MCF 10A (cell line): ENCODE measurements around the gene BEX2. TPM values are rescaled to one million over a fixed set of nuclear protein-coding genes. Genes with fewer than 3 reads are reported as not detected.

Source experiments
- BruUV-seq: library from RNA; stranded (reverse); fragments of 400-500 nt; replicated peaks from 2 replicates; lab custom pipeline; 2021; lab: Mats Ljungman, UMichigan
- CTCF ChIA-PET: fragments of 300-600 bp; sonication (Branson Sonifier 250); formaldehyde crosslinking; extraction: SDS; loops from one replicate; lab custom pipeline; 2021; ENCODE audit warnings: antibody characterized with exemption, inconsistent platforms; lab: Yijun Ruan, JAX
- POLR2A ChIA-PET: fragments of 300-600, 350-650 bp; sonication (Branson Sonifier 250); formaldehyde crosslinking; extraction: SDS; loops from one replicate; lab custom pipeline; 2020; ENCODE audit warnings: antibody characterized with exemption, inconsistent platforms; lab: Yijun Ruan, JAX
- DNase-seq: peaks from one replicate; pipeline ENCODE4 v3.0.0-alpha.2; 2018; ENCODE audit not compliant: unreplicated experiment
- H3K27ac Mint-ChIP-seq: one replicate; pipeline ENCODE4 v1.8.0; 2022; ENCODE audit warnings: mild to moderate bottlenecking, low read depth, mixed read lengths; ENCODE audit not compliant: unreplicated experiment
- H3K27me3 Mint-ChIP-seq: one replicate; pipeline ENCODE4 v1.8.0; 2022; ENCODE audit warnings: mixed read lengths; ENCODE audit not compliant: insufficient read depth, unreplicated experiment
- H3K36me3 Mint-ChIP-seq: one replicate; pipeline ENCODE4 v1.8.0; 2022; ENCODE audit warnings: mild to moderate bottlenecking, moderate library complexity, mixed read lengths; ENCODE audit not compliant: insufficient read depth, unreplicated experiment
- H3K4me1 Mint-ChIP-seq: one replicate; pipeline ENCODE4 v1.8.0; 2022; ENCODE audit warnings: mixed read lengths; ENCODE audit not compliant: insufficient read depth, unreplicated experiment
- H3K4me3 Mint-ChIP-seq: one replicate; pipeline ENCODE4 v1.8.0; 2022; ENCODE audit warnings: mild to moderate bottlenecking, moderate library complexity, mixed read lengths; ENCODE audit not compliant: unreplicated experiment
- H3K9me3 Mint-ChIP-seq: one replicate; pipeline ENCODE4 v1.8.0; 2022; ENCODE audit warnings: mixed read lengths; ENCODE audit not compliant: unreplicated experiment
- CTCF ChIP-seq: fragments of 200-600 bp; IDR thresholded peaks from one replicate; pipeline ENCODE4 v1.8.0; 2022; ENCODE audit warnings: antibody characterized with exemption, mild to moderate bottlenecking; ENCODE audit not compliant: unreplicated experiment
- intact Hi-C: fragments of 100-400 bp; cut with micrococcal nuclease; formaldehyde crosslinking; loops from 2 replicates; pipeline ENCODE4 v1.14.1; 2022
- total RNA-seq: library from RNA; stranded (reverse); gene quantifications from 2 replicates; pipeline ENCODE4 v1.2.3, GENCODE V29; 2022

The BEX2 gene
- total RNA-seq, 1 experiment from 2014 or later: not detected

GRCh38 chrX:103293118-103293517 lies 17.7 kb downstream of the BEX2 start:
- no TSS peak for BruUV-seq
- no peak overlapping the region for H3K27ac Mint-ChIP-seq
- no peak for TF ChIP-seq CTCF
- intact Hi-C loops: no loop called here
- no peak for DNase-seq
- no peaks in the 10 kb centered on the region for H3K36me3 Mint-ChIP-seq
- no peaks in the 10 kb centered on the region for H3K9me3 Mint-ChIP-seq
- no peak overlapping the region for H3K4me3 Mint-ChIP-seq
- POLR2A ChIA-PET: no interaction called here
- peaks cover 34% of the 10 kb centered on the region for H3K27me3 Mint-ChIP-seq
- H3K4me1 Mint-ChIP-seq: no peaks in the 10 kb centered on the region
- CTCF ChIA-PET: interaction anchor here (0.9 kb wide), 1 partner anchor 197 kb away, joined by 3 read pairs; no protein-coding TSS in a partner anchor

GRCh38 chrX:103279624-103280023 lies 31.2 kb downstream of the BEX2 start:
- CTCF ChIA-PET: interaction anchor here (0.6 kb wide), 1 partner anchor 63 kb away, joined by 4 read pairs; no protein-coding TSS in a partner anchor

GRCh38 chrX:103276581-103277002 lies 34.2 kb downstream of the BEX2 start, which contains the start of gene TCEAL5:
Gene TCEAL5, minus strand, starts transcription at chrX:103276750. Its CDS starts 2,187 bp downstream, at chrX:103274563.
- peaks cover 97% of the 10 kb centered on the region for H3K27me3 Mint-ChIP-seq
- no peaks in the 10 kb centered on the region for H3K9me3 Mint-ChIP-seq
- BruUV-seq: no TSS peak
- no peak for TF ChIP-seq CTCF
- H3K4me3 Mint-ChIP-seq: no peak within 1 kb of the TSS
- DNase-seq: no peak
- ChIA-PET POLR2A (no interaction called here), CTCF (no interaction called here)
- H3K36me3 Mint-ChIP-seq: no peaks in the 10 kb centered on the region
- H3K27ac Mint-ChIP-seq: no peak within 1 kb of the TSS
- intact Hi-C loops: no loop called here
- H3K4me1 Mint-ChIP-seq: no peaks in the 10 kb centered on the region

More at GRCh38 chrX:103279624-103280023, 31.2 kb downstream of the BEX2 start:
- Mint-ChIP-seq H3K9me3 (no peaks in the 10 kb centered on the region), H3K36me3 (no peaks in the 10 kb centered on the region), H3K4me3 (no peak overlapping the region), H3K27ac (no peak overlapping the region), H3K27me3 (peaks cover 82% of the 10 kb centered on the region), H3K4me1 (no peaks in the 10 kb centered on the region)
- no peak for DNase-seq
- no peak for TF ChIP-seq CTCF
- intact Hi-C loops: no loop called here
- no TSS peak for BruUV-seq
- POLR2A ChIA-PET: no interaction called here

- Mint-ChIP-seq H3K4me1 (no peaks in the 10 kb centered on the region), H3K4me3 (no peak overlapping the region), H3K36me3 (no peaks in the 10 kb centered on the region), H3K27ac (no peak overlapping the region), H3K27me3 (peaks cover 100% of the 10 kb centered on the region), H3K9me3 (no peaks in the 10 kb centered on the region)
- TF ChIP-seq CTCF: no peak
- intact Hi-C loops: no loop called here
- POLR2A ChIA-PET: no interaction called here
- CTCF ChIA-PET: no interaction called here
- BruUV-seq: no TSS peak
- no peak for DNase-seq
Observed at GRCh38 chrX:103275947-103276567, 34.7 kb downstream of the BEX2 start.
